Measurements from ENCODE around the gene CDH15.
A peak's percentile ranks its signal among the peaks of the same experiment; 100 is the strongest.
"Not testable (repeated sequence)": the region's sequence is repeated elsewhere in the genome, so short reads cannot be mapped to it uniquely, and the experiment has no call there.

CDH15 gene

DNA sequence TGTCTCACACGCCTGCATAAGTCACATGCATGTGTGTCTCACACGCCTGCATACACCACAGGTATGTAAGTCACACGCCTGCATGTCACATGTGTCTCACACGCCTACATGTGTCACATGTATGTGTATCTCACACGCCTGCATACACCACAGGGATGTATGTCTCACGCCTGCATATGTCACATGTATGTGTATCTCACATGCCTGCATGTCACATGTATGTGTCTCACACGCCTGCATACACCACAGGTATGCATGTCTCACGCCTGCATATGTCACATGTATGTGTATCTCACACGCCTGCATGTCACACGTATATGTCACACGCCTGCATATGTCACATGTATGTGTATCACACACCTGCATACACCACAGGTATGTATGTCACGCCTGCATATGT, 13.8 kb upstream of the CDH15 start:
- no peak for DNase-seq

DNA sequence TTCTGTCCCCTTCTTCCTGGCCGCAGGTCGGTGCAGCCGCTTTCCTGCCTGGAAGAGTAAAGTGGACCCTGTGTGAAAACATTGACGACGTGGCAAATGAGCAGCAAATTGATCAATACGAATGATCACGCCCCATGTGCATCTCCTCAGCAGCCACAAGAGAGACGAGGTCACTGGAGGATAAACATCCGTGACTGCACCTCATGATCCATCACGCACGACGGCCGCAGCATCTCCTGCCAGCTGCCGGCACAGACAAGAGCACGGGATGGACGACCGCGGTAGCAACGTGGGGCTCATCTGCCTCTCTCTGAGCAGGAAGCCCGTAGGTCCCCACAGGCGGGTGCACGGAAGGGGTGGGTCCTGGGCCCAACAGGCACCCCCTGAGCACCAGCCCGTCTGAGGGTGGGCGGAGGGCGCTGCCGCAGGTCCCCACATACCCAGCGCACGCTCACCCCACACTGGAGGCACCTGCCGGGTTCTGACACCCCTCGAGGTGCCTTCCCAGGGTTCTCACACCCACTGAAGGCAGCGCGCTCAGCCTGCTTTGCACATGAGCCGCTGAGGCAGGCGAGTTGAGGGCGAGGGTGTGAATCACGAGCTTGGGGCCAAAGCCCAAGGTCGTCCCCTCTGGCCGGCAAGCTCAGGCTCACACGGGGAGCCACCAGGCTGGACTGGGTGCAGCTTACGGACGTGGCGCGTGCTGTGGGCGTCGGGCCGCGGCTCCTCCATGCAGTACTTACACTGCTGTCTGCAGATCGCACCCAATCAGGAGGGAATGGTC, 12.3 kb upstream of the CDH15 start:
- no peak for DNase-seq

DNA sequence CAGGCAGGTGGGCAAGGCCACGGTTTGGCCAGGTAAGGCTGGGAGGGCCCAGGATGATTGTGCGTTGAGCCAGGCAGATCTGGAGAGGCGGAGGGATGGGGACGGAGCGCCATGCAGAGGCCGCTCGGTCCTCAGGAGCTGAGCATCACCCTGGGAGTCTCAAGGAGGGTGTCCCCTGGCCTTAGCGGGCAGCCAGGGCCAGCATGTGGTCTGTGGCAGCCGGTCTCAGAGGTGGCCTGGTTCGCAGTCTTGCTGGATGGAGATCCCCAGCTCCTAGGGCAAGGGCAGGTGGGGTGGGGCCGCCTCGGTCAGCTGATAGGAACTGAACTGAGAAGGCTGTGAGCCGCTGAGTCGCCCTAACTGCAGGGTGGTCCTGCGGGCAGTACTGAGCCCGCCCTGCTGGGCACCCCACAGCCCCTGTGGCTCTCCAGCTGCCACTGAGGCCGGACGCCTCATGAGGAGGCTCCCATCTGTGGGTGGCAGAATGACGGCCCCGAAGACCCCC, 11.6 kb upstream of the CDH15 start:
- no peak for DNase-seq

- no peak for DNase-seq
These were observed 10.4 kb upstream of the CDH15 start for GRCh38 chr16:89160977-89161701.

DNA sequence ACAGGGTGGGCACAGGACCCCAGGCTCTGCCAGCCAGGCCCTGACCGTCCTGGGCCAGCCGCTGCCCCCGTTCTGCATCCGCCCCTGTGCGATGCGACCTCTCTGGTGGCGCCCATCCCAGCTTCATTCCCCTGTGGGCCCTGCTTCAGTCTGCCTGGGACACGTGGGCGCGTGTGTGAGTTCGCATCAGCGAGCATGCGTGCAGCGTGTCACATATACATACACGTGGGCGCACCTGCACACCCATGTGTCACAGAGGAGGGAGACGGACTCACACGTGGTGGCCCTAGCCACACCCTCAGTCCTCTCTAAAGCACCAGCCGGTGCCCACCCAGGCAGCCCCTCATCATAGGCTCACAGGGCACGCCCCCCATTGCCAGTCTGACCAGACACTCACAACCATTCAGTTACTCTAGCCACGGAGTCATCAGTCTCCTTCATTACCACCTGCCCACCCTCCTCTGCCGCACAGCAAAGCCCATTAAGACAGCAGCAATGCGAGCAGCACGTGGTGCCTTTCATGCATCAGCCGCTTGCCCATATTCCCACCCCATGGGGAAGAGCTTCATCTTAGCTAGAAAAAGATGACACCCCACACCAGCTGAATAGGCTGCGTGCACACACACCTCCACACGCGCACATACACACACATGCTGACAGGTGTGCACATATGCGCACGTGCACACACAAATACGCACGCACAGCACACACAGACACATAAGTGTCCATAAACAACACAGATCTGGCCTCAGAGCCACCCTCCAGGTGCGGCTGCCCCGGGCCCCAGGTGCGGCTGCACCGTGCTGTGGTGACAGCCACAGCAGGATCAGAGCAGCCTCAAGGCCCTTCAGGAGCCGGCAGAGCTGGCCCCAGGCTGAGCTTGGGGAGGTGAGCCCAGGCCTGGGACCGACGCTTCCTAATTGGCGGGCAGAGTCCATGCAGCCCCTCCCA, 9.5 kb upstream of the CDH15 start:
- DNase-seq, result no peak

DNA sequence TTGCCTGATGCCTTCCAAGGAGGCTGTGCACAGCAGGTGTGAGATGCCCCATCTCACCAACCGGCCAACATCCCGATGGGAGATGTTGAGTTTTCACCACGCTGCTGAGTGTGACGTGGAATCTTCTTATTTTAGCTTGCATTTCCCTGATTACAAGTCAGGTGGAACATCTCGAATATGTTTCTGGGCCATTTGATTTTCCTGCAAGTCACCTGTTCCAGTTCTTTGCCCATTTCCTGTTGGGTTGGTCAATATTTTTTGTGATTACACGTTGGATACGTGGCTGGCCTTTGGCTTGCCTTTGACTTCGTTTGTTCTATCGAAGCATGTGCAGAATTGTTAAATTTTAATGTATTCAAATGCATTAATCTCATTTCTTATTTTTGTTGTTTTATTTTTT, 8.3 kb upstream of the CDH15 start:
- DNase-seq, result no peak

GRCh38 chr16:89164436-89164835, 7.1 kb upstream of the CDH15 start:
- DNase-seq, result no peak

GRCh38 chr16:89164847-89165680, 6.5 kb upstream of the CDH15 start:
- DNase-seq, result no peak

DNA sequence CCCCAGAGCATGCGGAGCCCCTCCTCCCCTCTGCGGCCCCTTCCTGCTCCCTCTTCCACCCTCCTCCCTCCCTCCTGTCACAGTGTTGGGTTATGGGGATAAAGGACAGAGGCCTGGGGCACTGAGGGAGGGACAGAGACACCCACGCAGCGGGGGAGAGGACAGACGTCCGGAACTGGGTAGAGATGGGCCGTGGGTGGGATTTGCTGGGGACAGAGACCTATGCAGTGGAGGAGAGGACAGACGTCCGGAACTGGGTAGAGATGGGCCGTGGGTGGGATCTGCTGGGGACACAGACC, 5.9 kb upstream of the CDH15 start:
- not testable (repeated sequence) for DNase-seq

DNA sequence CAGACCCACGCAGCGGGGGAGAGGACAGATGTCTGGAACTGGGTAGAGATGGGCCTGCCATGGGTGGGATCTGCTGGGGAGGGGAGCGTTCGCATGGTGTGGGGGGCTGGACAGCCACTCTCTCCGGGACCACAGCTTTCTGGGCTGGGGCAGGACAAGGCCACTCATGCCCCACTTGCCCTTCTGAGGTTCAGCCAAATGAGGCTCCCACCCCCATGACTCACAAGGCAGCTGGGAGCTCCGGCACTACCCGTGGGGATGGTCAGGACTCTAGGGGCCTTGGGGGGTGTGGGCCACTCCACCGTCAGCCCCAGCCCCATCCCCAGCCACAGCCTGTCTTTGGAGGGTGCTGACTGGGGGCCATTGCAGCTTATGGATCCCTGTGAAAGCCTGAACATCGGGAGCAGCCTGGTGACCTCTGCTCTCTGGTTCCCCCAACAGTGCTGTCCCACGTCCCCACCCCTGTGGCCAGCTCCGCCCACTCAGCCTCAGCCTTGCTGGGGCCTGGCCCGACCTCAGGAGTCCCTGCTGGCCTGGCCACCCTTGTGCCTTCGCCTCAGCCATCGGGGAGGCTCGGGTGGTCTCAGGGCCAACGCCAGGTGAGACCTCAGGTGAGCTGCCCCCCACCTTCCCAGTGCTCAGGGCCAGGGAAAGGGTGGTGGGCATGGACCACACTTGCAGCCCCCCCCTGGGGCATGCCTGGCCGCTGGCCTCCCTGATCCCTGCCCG, 4.7 kb upstream of the CDH15 start:
- no peak for DNase-seq

DNA sequence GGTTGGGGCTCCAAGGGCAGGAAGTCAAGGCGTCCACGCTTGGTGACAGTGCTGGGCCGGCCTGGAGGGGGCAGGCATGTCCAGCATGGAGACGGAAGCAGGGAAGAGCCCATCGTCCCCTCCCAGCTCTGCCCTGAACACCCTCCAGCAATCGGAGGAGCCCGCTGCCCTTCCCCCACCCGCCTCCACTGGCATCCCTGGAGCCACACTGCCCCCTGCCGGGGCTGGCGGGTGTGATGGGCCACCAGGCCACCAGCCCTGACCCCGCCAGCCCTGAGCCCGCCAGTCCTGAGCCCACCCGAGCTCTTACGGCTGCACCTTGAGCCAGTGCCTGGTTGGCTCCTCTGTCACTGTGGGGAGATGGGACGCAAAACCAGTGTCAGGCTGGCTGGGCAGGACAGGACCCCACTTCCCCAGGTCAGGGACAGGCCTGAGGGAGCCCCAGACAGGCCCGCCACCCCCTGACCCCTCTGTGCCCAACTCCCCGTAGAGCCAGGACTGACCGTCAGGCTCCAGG, 4.1 kb upstream of the CDH15 start:
- DNase-seq, result peak; percentile 58 to 75

DNA sequence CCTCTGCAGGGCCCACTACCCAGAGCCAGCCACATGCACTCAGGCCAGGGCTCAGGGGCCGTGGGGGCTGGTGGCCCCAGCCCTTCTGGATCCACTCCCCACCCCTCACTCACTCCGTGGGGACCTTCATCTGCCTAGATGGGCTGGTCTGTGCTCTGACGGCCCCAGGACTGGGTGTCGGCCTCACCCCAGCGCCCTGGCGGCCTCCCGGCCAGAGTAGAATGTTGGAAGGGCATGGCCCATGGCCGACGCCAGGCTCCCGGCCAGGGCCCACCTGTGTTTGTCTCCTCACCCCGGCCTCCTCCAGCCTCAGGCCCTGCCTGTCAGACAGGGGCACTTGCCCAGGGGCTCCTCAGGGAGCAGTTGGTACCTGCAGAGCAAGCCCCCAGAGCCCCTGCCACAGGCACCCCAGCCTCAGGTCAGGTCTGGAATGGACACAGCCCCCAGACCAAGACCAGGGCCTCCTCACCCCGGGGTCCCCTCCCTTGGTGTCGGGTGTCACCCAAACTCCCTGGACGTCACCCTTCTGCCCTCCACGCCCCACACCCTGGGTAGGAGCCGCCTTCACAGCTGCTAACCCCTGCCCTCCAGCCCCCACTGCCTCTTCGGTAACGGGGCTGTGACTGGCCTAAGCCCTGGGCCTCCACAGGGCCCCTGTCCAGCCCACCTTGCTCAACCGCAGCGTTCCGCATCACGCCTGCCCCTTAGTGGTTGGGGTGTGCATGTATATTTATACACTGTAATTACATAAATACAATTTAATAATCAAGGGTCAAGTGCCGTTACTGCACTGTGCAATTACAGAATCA, 3.0 kb upstream of the CDH15 start:
- no peak for DNase-seq

- no peak for DNase-seq
These were observed 1.8 kb upstream of the CDH15 start for GRCh38 chr16:89169778-89170177.

DNA sequence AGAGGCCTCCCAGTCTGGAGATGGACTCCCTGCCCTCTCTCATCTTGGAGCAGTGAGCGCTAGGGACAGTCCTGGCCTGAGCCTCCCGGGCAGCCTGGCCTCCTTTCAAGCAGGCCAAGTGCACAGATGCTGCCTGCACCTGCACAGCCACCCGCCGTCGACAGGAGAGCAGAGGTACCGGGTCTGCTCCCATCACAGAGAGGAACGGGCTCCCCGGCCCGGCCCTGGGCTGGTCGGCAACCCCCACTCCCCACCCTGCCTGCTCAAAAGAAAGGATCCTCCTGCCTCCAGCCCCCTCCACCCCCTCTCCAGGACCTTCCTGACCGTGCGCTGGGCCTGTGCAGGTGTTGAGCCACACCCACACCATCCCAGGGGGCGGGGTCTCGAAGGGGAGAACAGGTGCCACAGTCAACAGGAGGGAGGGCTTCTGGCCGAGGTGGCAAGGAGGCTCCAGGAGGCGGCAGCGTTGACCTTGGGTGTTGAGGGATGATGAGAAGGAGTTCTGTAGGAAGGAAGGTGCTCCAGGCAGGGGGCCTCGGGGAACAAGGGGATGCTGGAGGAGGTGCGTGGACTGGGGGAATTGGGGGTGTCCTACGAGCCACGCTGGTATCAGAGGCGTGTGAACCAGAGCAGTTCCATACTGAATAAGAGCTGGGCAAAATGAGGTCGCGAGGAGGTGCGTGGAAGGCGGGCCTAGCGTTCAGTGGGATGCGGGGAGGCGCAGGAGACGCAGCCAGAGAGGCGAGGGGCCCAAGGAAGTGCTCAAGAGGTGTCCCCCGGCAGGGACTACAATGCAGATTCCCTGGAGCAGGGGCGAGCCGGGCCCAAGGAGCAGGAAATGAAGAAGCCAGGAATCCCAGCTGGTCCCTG, 967 bp upstream of the CDH15 start:
- DNase-seq, result no peak

- DNase-seq, result no peak
These were observed 601 bp downstream of the CDH15 start for GRCh38 chr16:89172171-89172527.

- no peak for DNase-seq
These were observed 1.1 kb downstream of the CDH15 start for GRCh38 chr16:89172528-89173173.

- no peak for DNase-seq
These were observed 1.8 kb downstream of the CDH15 start for GRCh38 chr16:89173174-89173921.

All from AML-193 (cell line).